HL-60 (cell line): Measurements from ENCODE around the gene ATXN2.

ENCODE experiments used
- DNase-seq, 2 experiments: peaks; one replicate each; pipeline ENCODE4 v3.0.0-alpha.2; 2010 to 2020; ENCODE audit warnings: low read depth in 1 of 2, low spot score in 1 of 2
- H3K27ac ChIP-seq: fragments of 250-450 bp; sonication (Bioruptor Pico); replicated peaks from 2 replicates; pipeline ENCODE4 v1.5.1; 2020; ENCODE audit warnings: mild to moderate bottlenecking, moderate library complexity
- H3K27me3 ChIP-seq: fragments of 250-450 bp; sonication (Bioruptor Pico); 2 replicates; pipeline ENCODE4 v1.5.1; 2021; ENCODE audit warnings: mild to moderate bottlenecking, moderate library complexity; ENCODE audit not compliant: insufficient read depth, poor library complexity, severe bottlenecking
- H3K4me3 ChIP-seq: replicated peaks from 2 replicates; pipeline ENCODE4 v1.5.1; 2011; ENCODE audit warnings: mild to moderate bottlenecking, control low read depth, low read length; ENCODE audit not compliant: insufficient read depth
- CTCF ChIP-seq: IDR thresholded peaks from one replicate; pipeline ENCODE4 v1.5.1; 2011; ENCODE audit warnings: low read length, control low read depth, inconsistent platforms; ENCODE audit not compliant: insufficient read depth
- GABPA ChIP-seq: IDR thresholded peaks from 2 replicates; pipeline ENCODE4 v1.6.1; 2012; ENCODE audit warnings: low read depth
- POLR2AphosphoS5 ChIP-seq: IDR thresholded peaks from 2 replicates; pipeline ENCODE4 v1.6.1; 2012; ENCODE audit warnings: low read depth
- REST ChIP-seq: IDR thresholded peaks from 2 replicates; pipeline ENCODE4 v1.6.1; 2012; ENCODE audit warnings: low read depth; ENCODE audit not compliant: insufficient replicate concordance
- SPI1 ChIP-seq: IDR thresholded peaks from 2 replicates; pipeline ENCODE4 v1.6.1; 2012; ENCODE audit warnings: low read depth, mild to moderate bottlenecking, borderline replicate concordance
- long read RNA-seq: library from polyadenylated mRNA; unstranded; transcript quantifications from one replicate; pipeline ENCODE4 v2.0.0, GENCODE V29; 2020

The ATXN2 gene
- long read RNA-seq, full-length matches to known transcripts = 12 of 105 reads
- long read RNA-seq, partial matches to known transcripts = 52 of 105 reads
- long read RNA-seq, other reads (novel, unspliced or antisense) = 41 of 105 reads

GRCh38 chr12:111598637-111599452, at the start of gene ATXN2:
Gene ATXN2, minus strand, starts transcription at chr12:111599315. Its CDS starts 281 bp downstream, at chr12:111599034.
- TF ChIP-seq SPI1 = no peak
- no peak for TF ChIP-seq REST
- TF ChIP-seq POLR2AphosphoS5 = no peak
- TF ChIP-seq GABPA = no peak
- no peak for TF ChIP-seq CTCF
- Histone ChIP-seq H3K27ac (peak within 1 kb of the TSS; percentile 91), H3K4me3 (peak within 1 kb of the TSS; percentile 98), H3K27me3 (no peaks in the 10 kb centered on the region)
- peak; percentile 45 to 58 for DNase-seq

GRCh38 chr12:111645433-111645832, 46.3 kb upstream of the ATXN2 start:
- Histone ChIP-seq H3K27ac (no peak overlapping the region), H3K27me3 (no peaks in the 10 kb centered on the region), H3K4me3 (no peak overlapping the region)
- TF ChIP-seq POLR2AphosphoS5 (no peak), CTCF (no peak), REST (no peak), SPI1 (no peak), GABPA (no peak)
- DNase-seq = no peak

- H3K27me3 ChIP-seq = no peaks in the 10 kb centered on the region
- H3K4me3 ChIP-seq = no peak overlapping the region
- DNase-seq = no peak
- H3K27ac ChIP-seq = no peak overlapping the region
- no peak for TF ChIP-seq SPI1
- TF ChIP-seq POLR2AphosphoS5 = no peak
- no peak for TF ChIP-seq REST
- no peak for TF ChIP-seq CTCF
- TF ChIP-seq GABPA = no peak
These were observed 44.3 kb upstream of the ATXN2 start for GRCh38 chr12:111643427-111643826.
